LoVo (cell line): Measurements from ENCODE around the gene LTBP2.

Source experiments
- DNase-seq: peaks from one replicate; pipeline ENCODE4 v3.0.0-alpha.2; 2016; ENCODE audit warnings: low spot score

LTBP2 gene

DNA sequence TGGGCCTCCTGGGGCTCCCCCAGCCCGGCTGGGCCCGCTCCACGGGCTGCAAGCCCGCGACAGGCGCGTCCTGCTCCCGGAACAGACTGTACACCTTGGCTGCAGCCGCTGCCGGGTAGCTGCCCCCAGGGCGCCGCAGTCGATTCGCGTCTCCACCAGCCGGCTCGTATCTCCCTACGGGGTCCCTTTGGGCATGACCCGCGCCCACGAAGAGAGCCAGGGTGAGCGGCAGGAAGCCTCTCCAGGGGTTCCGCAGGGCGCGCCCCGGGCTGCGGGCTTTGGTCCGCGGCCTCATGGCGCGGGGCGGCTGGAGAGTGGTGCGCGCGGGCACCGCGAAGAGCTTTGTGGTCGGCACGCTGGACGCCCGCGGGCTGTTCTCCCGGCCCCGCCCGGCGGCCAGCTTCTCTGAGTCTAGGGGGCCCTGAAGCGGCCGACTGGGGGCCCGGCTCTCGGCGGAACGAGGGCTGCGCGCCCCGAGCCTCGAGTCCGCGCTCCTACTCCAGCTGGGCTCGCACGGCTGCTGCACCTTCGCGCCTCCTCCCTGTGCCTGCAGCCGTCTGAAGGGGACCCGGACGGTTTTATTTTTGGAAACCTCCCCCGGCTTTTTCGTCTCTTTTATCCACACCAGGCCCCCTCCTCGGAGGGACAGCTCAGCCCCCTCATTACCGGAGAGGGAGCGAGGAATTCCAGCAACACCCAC is at the start of gene LTBP2:
TSS of gene LTBP2 (minus strand) at position 588 of the 700 bp plus-strand sequence. CDS start at position 295, 293 bp downstream.
- no peak for DNase-seq

DNA sequence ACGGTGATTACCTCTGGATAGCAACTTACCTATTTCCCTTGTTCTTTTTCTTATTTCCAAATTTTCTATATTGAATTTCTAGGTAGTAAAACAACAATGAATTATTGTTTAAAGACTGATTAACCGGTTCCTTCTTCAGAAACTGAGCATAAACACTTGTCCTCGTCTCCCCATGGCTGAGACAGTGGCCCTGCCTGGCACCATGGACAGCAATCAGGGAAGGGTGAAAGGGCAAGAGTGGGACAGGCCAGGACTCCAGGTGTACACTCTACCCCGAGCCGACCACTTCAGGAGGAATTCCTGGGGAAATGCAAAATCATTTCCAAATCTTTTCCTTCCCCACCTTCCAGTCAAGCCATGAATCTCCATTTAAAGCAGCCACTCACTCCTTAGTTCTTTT is 48.8 kb upstream of the LTBP2 start:
- DNase-seq, result no peak

DNA sequence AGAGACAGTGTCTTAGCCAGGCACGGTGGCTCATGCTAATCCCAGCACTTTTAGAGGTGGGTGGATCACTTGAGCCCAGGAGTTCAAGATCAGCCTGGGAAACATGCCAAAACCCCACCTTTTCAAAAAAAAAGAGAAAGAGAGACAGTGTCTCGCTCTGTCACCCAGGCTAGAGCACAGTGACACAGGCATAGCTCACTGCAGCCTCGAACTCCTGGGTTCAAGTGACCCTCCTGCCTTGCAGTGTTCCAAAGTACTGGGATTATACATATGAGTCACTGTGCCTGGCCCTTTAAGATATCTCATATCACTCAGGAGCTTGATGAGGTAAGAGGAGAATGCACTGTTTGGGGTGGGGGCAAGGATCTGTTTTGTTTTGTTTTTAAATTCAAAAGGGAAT is 48.1 kb upstream of the LTBP2 start:
- DNase-seq, result no peak

DNA sequence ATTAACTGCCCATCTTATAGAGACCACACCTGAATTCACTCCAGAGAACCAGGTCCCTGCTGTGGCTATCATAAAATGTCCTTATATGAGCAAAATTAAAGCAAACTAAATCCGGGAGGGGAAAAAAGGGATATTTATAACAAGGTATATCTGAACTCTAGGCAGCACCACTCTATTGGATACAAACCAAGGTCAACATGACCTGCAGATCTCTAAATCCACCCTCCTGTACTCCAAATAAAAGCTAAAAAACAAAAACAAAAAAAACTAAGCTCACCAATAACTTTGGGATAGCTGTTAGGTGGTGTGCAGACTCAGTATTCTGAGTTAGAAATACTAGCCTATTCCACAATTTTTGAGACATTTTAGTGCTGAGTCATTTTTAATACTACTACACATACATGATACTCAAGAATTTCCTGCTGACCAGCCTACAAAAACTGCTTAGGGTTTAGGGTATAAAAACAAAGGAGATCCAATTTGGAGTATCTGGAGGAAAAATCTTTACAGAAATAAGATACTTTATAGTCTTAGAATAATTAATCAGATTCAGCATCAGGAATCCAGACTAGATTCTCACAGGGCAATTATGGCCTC is 46.6 kb upstream of the LTBP2 start:
- no peak for DNase-seq

DNA sequence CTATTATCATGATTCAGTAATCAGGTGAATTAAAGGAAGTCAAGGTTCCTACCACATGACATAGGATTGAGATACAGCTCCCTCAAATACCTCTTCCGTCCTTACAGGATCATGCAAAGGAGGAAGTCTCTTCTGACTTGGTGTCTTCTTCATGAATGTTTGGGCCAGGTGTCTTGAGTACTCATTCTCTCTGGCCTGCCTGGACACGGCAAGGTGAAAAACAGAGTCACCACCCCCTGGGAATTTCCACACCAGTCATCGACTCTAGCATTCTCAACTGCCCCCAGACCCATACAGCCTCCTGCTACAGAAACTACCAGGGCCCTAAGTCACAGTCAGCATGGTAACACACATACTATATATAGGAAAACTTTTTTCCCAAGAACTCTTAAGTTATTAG is 44.9 kb upstream of the LTBP2 start:
- DNase-seq, result no peak

DNA sequence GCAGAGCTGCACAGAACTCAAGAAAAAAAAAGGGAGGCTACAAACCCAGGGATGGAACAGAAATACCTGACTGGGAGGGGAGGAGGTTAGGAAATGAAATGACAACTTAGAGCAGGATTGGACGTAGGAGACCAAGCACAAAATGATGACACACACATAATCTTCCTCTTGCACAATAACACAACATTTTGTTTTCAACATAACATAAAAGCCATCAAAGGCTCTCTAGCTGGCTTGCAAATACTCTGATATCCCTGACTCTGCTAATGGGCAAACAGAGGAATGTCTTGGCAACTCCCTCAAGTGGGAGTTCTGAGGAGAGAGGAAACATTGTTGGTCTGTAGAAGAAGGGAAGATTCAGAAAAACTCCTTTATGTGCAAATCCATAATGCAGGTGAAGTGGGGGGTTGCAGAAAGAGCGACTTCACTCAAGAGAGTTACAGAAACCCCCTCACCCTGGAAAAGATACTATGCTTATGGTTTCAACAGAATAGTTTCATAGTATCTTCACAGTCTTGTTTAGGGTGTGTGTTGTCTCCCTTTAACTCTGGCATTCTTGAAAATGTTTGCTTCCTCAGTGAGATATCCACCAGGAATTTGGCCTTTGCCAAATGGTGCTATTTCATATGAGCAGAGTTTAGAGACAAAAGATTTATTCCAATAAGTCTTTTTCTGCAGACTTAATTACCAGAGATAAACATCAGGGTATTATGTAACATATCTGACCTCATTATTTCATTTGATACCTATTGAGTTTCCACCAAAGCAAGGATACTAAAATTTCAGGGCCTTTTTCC is 43.8 kb upstream of the LTBP2 start:
- DNase-seq, result no peak

DNA sequence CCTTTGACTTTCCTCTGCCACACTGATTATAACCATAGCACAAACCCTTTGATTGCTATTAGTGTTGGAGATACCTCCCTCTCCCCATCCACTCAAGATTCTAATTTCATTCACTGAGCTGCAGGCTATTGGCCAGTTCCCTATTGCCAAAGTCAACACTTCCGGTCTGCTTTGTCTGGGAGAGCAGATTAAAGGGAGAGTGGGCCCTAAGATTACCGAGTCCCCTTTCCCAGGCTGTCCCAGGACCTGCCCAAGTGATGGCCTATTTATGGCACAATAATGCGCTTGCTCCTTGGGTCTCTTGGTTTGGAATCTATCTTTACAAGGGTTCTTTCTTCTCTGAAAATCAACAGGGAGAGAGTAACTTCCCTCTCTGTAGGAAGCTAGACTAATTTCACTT is 42.9 kb upstream of the LTBP2 start:
- DNase-seq, result no peak

DNA sequence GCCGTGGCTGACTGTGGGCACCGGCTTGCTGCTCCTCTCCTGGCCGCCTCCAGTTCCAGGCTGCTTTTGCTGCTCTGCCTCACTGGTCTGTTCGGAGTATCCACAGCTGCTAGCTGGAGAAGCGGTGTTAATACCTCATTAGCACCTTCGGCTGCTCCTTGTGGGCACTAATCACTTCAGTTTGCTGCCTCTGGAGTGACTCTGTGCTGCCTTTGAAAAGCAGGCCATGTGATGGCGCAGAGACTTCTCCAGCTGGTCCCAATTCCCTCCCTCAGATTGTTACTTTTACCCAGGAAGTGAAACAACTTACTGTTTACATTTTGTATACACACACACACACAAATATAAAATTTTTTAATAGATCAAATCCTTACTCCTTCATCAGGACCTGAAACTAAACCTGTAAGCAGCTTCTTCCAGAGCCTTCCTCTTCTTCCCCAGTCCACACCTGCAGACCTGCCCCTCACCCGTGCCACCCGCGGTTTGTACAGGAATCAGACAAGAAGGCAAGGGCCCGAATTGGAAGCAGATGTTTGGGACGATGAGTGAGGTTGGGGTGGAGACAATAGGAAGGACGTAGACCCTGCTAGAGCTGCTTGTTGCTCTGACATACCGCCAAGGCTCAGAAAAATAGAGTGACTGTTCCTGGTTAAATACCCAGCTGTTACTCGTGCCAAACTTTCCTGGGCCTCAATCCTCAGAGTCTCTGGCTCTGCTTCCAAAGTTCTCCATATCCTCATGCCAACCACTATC is 41.5 kb upstream of the LTBP2 start:
- no peak for DNase-seq

DNA sequence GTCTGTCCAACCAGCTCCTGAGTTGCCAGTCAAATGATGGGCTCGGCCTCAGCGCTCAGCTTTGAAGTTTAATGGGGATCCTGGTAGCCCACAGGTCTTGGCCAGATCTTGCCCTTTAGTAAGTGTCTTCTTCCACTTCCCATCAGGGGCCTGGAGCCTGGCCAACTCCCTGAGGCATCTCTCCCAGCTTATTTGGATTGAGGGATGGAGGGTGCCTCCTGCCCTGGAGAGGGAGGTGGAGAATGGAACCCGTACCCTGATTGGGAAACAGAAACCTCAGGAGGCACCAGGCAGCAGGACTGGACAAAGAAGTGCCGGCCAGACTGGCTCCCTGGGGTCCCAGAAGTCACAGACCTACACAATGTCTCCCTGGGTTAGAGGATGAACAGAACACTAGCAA is 40.5 kb upstream of the LTBP2 start:
- no peak for DNase-seq

DNA sequence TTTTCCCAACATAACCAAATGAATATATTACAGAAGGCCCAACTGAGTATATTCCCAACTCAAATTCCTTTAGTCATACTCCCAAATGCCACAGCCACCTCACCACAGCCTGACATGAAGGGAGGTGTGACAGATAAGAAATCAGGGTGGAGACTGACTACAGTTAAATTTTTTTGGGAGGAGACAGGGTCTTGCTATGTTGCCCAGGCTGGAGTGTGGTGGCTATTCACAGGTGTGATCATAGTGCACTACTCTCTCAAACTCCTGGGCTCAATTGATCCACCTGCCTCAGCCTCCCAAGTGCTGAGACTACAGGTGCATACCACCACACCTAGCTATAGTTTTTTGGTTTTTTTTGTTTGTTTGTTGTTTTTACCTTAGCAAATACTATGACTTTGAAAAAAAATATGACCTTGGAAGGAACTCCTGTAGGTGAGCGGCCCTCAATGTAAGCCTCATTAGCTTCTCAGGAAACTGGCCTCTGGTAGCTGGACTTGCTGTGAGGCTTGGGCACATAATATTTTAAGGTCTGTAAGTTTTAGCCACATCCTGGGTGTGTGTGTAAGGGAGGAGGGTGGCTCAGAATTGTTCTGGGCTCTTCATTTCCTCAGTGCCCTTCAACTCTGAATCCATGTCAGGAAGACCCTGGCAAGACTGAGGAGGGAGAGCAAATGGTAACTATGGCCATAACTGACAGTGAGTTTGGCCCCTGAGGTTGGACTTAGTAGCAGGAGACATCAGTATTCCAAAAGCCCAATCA is 39.1 kb upstream of the LTBP2 start:
- DNase-seq, result no peak

DNA sequence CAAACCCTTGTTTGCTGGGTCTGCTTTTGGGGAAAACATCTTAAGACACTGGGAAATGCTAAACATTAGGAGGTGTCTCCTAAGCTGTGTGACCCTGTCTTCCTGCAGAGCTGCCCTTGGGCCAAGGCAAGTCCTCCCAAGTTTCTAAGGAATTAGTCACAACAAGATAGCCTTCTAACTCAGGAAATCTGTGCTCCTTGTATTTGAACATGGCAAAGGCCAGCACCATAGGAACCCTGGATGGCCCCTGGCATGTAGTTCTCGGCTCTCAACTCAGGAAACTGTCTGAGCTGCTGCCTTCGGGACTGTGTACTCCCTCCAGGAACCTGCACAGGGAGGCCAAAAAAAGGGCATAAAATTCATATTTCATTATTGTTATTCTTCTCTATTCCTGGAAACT is 37.6 kb upstream of the LTBP2 start:
- no peak for DNase-seq

DNA sequence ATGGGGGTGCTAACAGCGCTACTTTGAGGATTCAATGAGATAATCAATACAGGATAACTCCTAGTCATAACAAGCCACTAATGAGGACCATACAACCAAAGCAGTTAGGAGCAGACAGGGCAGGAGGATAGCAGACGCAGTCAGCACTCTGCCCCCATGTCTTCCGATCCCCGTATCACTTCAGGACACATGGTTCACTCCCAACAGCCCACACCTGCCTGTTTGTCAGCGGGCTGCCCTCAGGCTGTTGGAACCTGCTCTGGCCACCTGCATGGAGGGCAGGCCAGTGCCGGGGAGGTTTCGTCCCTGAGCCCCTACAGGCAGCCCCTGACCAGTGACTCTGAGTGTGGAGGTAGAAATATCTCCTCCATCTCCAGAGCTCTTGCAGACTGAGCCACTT is 37.1 kb upstream of the LTBP2 start:
- DNase-seq, result no peak

DNA sequence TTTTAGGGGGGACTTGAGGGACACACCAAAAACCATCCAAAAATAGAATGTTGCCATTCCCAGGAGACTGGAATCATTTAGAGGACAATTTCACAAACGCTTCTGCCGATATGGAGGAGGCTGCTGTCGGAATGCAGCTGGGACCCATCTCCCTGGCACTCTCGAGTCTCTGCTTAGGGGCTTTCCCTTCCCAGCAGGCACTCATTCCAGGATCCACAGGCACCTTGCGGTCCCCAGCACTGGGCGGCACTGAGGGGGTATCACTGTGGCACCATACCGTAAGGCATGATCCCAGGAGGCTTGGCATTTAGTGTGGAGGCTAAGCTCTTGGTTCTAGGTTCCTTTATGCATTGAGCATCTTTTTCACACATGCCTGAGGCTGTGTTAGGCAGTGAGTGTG is 36.6 kb upstream of the LTBP2 start:
- DNase-seq, result no peak

DNA sequence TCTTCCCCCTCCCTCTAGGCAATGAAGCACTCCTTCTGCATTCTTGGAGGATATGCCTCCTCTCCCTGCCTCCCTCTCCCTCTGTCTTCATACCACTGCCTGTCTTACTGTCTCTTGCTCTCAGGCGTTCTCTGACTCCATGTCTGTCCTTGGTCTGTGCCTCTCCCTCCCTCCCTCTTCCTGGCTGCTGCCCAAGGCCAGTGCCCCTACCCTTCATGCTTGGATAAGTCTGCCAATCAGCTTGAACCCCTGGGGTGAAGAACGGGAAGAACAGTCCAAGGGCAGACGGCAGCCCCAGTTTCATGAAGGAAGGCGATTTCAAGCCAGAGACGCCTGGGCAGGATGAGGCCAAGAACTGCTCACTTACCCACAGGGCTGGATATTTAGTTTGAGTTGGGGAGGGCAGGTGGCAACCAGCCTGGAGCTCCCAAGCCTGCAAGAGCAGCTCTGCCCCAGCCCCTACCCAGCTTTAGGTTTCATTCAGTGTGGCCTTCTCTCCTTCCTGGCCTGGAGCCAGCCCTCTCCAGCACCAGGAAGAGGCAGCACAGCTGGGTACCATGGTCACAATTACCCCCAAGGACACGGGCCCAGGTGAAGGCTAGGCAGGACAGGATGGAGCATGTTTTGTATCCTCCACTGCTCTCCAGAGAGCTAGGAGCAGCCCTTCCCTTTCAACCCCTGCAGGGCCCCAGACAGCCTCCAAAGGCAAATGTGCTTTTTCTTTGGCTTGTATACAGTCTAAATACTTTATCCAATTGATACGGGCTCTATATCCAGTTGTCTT is 35.8 kb upstream of the LTBP2 start:
- no peak for DNase-seq

DNA sequence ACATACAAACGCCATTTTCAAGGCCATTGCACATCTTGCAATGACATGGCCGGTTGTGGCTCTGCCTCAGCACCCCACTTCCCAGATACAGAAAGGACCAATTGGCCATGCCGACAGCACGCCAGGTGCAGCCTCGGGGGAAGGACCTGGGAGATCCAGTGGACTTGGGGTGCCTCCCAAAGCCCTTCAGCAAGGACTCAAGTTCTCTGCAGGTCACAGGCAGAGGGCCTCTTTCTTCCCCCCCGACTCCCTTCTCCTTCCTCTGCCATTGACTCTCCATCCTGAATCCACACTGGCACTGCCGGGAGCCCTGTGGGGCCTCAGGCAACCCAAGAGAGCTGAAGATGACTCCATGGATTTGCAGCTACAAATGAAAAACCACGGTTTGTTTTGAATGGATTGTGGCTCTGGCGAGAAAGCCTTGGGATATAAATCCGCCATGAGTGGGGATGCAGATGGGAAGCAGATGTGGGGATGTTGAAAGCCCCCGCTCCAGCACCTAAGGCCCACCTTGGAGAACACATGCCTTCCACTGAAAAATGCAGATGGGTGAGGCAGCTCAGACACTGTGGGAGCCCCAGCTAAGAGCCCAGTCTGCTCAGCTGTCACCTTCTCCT is 35.1 kb upstream of the LTBP2 start:
- no peak for DNase-seq

DNA sequence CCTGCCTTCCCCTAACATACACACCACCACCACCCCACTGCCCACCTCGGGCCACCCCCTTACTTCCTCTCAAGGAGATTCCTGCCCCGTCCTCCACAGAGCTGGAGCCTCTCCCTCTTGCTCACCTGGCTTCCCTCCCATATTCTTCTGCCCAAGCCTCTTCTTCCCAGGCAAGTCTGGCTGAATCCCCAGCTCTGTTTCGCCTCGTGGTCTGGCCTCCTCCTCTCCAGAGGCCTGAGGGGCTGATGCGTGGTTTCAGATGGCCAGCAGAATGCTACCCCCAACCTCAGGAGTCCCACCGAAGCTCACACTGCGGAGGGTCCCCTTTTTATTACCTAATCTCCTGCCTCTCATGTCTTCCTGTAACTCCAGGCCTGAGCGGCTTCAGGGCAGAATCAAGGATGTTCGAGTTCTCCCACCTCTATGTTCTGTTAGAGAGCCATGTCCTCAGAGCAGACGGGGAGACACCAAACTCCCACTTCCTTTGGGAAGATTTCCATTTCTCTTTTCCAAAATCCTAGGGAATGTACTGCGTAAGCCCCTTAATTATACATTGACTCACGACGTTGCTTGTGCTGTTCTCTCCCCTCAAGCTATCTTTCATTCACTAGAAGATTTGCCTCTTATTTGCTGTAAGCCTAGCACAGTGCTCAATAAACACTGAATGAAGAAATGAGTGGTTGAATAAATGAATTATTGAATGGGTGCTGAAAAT is 33.9 kb upstream of the LTBP2 start:
- no peak for DNase-seq

DNA sequence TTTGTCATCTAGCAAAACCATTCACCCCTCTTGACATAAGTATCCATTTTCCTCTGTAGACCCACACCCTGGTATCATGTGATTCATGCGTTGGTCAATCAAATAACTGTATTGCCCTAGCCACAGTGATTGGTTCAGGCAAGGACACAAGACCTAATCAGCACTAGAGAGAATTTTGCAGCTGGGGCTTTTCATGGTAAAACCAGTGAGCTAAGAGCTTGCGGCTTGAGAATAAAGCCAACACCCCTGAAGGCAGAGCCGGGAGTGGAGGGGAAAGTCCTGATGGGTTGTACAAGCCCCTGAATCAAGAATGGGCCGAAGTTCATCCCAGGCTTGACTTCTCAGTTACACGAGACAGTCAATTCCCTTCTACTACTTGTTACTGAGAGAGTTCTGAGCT is 33.2 kb upstream of the LTBP2 start:
- no peak for DNase-seq

DNA sequence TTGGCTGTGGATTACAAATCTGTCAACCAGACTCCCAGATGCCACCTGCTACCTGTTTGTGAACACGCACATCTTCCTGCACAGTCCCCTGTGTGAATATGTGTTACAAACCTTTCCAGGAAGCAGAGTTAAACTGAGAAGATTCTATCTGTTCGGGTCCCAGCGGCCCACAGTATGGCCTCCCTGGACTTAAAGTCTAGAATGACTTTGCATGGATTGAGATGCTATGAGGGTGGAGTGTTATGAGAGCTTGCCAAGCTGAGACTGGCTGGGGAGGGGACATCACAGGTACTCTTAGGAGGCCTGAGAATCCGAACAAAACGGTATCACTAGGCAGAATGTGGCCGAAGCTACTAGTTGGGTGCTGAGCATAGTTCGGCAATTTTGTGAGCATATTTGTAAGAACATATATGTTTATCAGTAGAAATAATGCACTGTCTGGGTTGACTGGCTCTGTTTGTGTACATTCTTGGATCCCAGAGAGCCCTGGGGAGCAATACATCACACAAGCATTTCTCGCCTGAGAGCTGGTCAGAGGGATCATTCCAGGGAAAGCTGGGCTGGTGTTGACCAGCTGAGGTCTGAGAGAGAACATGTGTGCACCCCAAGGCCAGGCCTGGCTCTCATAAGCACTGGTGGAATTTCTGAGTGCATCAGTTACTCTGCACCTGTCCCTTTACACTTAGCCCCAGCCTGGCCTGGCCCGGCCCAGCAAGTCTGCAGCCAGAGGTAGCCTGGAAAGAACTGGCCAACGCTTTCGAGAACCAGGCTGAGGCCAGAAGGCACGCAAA is 29.8 kb upstream of the LTBP2 start:
- DNase-seq, result no peak

DNA sequence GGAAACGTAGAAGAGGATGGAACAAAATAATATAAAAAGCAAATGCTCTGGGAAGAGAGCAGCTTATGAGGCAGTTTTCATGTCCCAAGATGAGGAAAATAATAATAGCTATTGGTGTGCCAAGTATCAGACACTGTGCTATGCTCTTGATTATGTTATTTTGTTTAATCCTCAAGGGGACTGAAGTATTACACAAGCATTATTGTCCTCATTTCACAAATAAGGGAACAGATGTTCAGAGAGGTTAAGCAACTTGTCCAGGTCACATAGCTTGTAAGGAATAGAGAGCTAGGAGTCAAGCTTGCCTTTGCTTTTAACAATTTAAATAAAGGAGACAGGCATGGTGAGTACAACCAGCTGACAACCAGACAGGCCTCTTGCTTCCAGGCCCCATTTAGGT is 26.9 kb upstream of the LTBP2 start:
- no peak for DNase-seq
